Stimulated activated CD4-positive, alpha-beta T cell treated with anti-CD3 and anti-CD28 coated beads, Interleukin-1b, Interleukin-23, amount 100 ng/mL, for 24 hours (primary cell): ENCODE data around the gene GIPR.

Source experiments
- DNase-seq, 4 experiments: peaks; one replicate each; pipeline ENCODE4 v3.0.0-alpha.2; 2020; ENCODE audit warnings: low read depth in 4 of 4, low spot score in 1 of 4

The GIPR gene

DNA sequence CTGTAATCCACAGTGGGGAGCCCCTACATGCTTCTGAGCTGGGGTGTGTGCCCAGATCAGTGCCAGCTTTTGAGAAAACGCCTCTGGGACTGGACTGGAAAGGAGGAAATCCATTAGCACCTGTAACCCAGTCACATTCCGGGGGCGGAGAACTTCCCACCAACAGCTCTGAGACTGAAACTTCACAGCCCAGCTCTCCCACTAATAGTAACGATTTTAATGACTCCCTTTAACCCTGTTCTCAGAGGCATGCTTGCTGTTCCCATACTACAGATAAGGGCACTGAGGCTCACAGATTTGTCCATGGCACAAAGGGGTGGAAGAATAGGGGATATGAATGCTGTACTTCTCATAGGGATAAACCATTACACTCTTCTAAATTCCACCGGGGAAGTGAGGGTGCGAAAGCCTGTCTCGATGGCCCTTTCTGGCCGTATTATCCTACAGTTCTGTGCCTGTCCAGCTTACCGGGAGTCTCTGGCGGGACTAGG lies 61.8 kb downstream of the GIPR start:
- no peak for DNase-seq

DNA sequence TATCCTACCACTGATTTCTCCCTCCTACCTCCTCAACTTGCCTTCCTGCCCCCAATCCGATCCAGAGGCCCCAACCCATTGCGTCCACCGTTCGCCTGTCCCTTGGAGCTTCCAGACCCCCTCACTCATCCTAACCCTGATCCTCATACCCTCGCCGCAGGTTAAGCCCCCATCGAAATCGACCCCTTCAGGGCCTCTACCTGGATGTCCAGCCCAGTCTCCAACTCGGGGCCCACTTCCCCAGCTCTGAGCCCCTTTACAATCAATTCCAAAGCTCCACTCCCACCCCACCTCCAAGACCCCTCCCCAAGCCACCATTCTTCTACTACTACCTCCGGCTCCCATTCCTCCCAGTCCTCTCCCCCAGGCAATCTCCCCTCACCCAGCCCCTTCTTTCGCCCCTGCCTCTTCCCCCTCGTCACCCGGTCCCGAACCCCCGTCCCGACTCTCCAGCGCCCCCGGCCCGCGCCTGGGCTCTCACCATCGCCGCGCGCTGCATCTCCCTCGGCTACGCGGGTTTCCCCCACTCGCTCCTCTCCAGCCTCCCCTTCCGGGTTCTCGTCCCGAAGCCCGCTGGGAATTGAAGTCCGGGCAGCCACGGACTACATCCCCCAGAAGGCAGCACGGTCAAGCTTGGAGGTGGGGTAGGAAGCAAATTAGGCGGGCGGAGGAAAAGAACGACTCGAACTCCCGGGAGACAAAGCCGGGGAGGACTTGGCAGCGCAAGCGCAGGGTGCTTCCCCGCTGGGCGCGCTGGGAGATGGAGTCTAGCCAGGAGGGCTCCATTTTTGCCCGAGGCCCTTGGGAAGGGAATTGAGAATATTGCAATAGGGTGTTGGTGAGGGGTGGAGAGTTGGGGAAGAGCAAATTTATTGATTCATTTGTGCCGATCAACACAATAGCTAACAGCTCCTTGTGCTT lies 62.6 kb downstream of the GIPR start, which contains the start of gene FBXO46:
Gene FBXO46 (minus strand): TSS at position 529 of the 921 bp plus-strand sequence. CDS start 17,401 bp downstream, outside the sequence.
- peak; percentile 81 to 93 (median 88) for DNase-seq
